ENCODE results near the gene SPAG9.

DNA sequence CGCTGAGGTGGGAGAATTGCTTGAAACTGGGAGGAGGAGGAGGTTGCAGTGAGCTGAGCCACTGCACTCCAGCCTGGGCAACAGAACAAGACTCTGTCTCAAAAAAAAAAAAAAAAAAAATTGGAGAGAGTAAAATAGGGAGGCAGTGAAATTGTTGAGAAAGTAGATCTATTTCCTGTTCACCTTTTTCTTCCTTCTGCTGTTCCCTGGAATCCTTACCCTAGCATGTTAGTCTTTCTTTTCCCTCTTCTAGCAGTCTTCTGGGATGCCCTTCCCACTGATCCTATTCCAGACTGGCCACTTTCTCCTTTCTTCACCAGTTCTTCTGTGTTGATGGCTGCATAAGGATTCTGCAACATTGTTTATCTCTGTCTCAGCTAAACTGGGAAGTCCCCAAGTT lies 48.7 kb upstream of the SPAG9 start:
- no peak for TF ChIP-seq CEBPB (IDR thresholded peaks at IDR 0.05; ENCODE audit: low read depth, low read length)
- no peak for TF ChIP-seq SIN3A (conservative IDR thresholded peaks at IDR 0.05 in 1 of 2, IDR thresholded peaks at IDR 0.05 in 1 of 2; ENCODE audit: low read depth in 1 of 2, low read length in 2 of 2)
- TF ChIP-seq ZNF274 (IDR thresholded peaks at IDR 0.05; ENCODE audit: borderline replicate concordance, extremely low read depth, low read length): no peak

All from H1 (cell line).